Measurements from ENCODE around the gene PLCG2. TPM values are rescaled to one million over a fixed set of nuclear protein-coding genes. Genes with fewer than 3 reads are reported as not detected.

PLCG2 gene
- total RNA-seq, 2 donors from 2014 or later: 11.6 to 30.9 TPM

DNA sequence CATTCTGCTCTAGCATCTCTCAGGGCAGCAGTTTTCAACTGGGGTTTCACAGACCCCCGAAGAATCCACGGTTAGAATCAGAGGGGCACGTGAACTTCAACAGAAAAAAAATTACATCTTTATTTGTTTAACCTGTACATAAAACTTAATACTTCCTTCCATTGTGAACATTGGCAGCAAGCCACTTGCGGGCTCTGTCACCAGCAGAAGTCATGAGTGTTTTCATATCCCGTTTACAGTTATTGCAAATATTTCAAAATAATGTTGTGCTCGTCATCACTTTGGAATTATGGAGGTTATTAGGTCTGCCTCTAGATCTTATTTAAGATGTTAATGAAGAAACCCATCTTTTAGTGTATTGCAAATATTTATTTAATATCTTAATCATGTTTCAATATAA is 122.4 kb downstream of the PLCG2 start:
- DNase-seq (ENCODE audit: low spot score) (no peak), ATAC-seq (ENCODE audit: insufficient number of reproducible peaks, low FRiP score, low read depth) (no peak)
- Histone ChIP-seq H3K27ac (no peak overlapping the region), H3K36me3 (no peaks in the 10 kb centered on the region), H3K4me3 (no peak overlapping the region), H3K9me3 (no peaks in the 10 kb centered on the region), H3K27me3 (replicated peaks; ENCODE audit: insufficient read depth) (no peaks in the 10 kb centered on the region), H3K4me1 (ENCODE audit: control insufficient read depth in 1 of 2, low read depth in 2 of 2) (no peaks in the 10 kb centered on the region)
- no peak for TF ChIP-seq CTCF (IDR thresholded peaks at IDR 0.05)

DNA sequence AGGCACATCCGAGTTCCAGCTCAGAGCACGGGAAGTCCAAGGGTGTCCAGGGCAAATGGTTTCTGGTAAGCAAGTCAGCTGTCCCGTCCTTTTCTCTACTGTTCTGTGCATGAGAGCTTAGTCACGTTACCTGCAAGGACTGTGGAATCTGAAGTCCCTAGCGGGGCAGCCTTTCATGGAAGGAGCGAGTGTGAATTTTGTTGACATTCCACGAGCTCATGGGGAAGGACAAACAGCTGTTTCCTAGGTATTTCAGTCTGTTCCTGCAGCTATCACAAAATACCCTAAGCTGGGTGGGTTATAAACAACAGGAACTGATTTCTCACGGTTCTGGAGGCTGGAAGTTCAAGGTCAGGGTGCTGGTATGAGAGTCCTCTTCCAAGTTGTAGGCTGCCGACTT is 122.9 kb downstream of the PLCG2 start:
- ATAC-seq (ENCODE audit: insufficient number of reproducible peaks, low FRiP score, low read depth) (no peak), DNase-seq (ENCODE audit: low spot score) (no peak)
- TF ChIP-seq CTCF (IDR thresholded peaks at IDR 0.05): no peak
- H3K4me3 ChIP-seq: no peak overlapping the region
- H3K27me3 ChIP-seq (replicated peaks; ENCODE audit: insufficient read depth): no peaks in the 10 kb centered on the region
- no peak overlapping the region for H3K27ac ChIP-seq
- no peaks in the 10 kb centered on the region for H3K36me3 ChIP-seq
- no peaks in the 10 kb centered on the region for H3K4me1 ChIP-seq (ENCODE audit: control insufficient read depth in 1 of 2, low read depth in 2 of 2)
- no peaks in the 10 kb centered on the region for H3K9me3 ChIP-seq

DNA sequence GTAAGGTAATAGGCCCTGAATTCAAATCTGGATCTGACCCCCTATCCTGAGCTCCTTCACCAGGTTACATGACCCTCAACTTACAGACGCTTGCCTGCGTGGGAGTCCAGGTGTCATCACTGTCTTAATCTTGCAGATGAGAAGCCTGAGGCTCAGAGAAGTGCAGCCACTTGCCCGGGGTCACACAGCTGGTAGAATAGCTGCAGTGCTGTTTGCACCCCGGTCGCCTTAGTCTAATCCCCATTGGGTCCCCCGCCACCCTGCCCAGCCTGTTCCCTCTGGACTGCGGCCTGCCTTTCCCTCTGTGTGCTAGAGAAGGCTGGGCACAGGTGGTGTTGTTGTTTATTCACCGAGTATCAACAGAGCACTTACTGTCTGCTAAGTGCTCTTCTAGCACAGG is 125.2 kb downstream of the PLCG2 start:
- Histone ChIP-seq H3K27me3 (replicated peaks; ENCODE audit: insufficient read depth) (no peaks in the 10 kb centered on the region), H3K4me1 (ENCODE audit: control insufficient read depth in 1 of 2, low read depth in 2 of 2) (no peaks in the 10 kb centered on the region), H3K9me3 (no peaks in the 10 kb centered on the region), H3K36me3 (no peaks in the 10 kb centered on the region), H3K4me3 (no peak overlapping the region), H3K27ac (no peak overlapping the region)
- no peak for DNase-seq (ENCODE audit: low spot score)
- TF ChIP-seq CTCF (IDR thresholded peaks at IDR 0.05): no peak
- no peak for ATAC-seq (ENCODE audit: insufficient number of reproducible peaks, low FRiP score, low read depth)

- Histone ChIP-seq H3K9me3 (no peaks in the 10 kb centered on the region), H3K4me3 (no peak overlapping the region), H3K27me3 (replicated peaks; ENCODE audit: insufficient read depth) (no peaks in the 10 kb centered on the region), H3K27ac (no peak overlapping the region), H3K36me3 (no peaks in the 10 kb centered on the region), H3K4me1 (ENCODE audit: control insufficient read depth in 1 of 2, low read depth in 2 of 2) (no peaks in the 10 kb centered on the region)
- ATAC-seq (ENCODE audit: insufficient number of reproducible peaks, low FRiP score, low read depth): no peak
- no peak for DNase-seq (ENCODE audit: low spot score)
- TF ChIP-seq CTCF (IDR thresholded peaks at IDR 0.05): no peak
These were observed 126.2 kb downstream of the PLCG2 start for GRCh38 chr16:81905277-81905676.

DNA sequence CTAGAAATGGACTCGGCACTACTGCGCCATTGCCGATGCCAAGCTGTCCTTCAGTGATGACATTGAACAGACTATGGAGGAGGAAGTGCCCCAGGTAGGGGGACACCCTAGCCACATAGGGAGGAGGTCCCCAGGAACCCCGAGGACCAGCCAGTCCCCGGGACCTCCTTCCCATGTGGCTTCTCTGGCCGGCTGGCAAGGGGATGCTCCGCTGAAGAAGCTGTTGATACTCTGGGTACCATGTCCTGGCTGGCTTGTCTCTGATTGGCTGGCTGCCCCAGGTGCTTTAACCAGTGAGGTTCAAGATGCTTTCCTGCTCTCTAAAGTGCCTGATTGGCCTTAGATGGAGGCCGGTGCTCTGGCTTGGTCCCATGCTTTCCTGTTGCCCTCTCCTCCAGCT is 128.6 kb downstream of the PLCG2 start:
- H3K9me3 ChIP-seq: no peaks in the 10 kb centered on the region
- no peaks in the 10 kb centered on the region for H3K36me3 ChIP-seq
- ATAC-seq (ENCODE audit: insufficient number of reproducible peaks, low FRiP score, low read depth) (no peak), DNase-seq (ENCODE audit: low spot score) (no peak)
- TF ChIP-seq CTCF (IDR thresholded peaks at IDR 0.05): no peak
- no peak overlapping the region for H3K4me3 ChIP-seq
- no peak overlapping the region for H3K27ac ChIP-seq
- no peaks in the 10 kb centered on the region for H3K4me1 ChIP-seq (ENCODE audit: control insufficient read depth in 1 of 2, low read depth in 2 of 2)
- no peaks in the 10 kb centered on the region for H3K27me3 ChIP-seq (replicated peaks; ENCODE audit: insufficient read depth)
